Uterus (tissue), 2 donors: ENCODE results near the gene EHD3.

Experiments used
- POLR2A ChIP-seq, 2 donors: fragments of 450-650 bp; IDR thresholded peaks; one replicate each; pipeline ENCODE4 v1.6.1; 2016; ENCODE audit warnings: antibody characterized with exemption in 2 of 2, mild to moderate bottlenecking in 1 of 2, moderate library complexity in 1 of 2
- TF ChIP-seq, protein P1 (sequence below), 4 experiments: fragments of 200-600 bp in 2 of 4; fragments of 450-650 bp in 2 of 4; sonication (generic) in 2 of 4; IDR thresholded peaks; one replicate each; pipeline ENCODE4 v1.5.1; 2016 to 2019; ENCODE audit warnings: antibody characterized with exemption in 4 of 4, mild to moderate bottlenecking in 2 of 4, moderate library complexity in 1 of 4

DNA sequence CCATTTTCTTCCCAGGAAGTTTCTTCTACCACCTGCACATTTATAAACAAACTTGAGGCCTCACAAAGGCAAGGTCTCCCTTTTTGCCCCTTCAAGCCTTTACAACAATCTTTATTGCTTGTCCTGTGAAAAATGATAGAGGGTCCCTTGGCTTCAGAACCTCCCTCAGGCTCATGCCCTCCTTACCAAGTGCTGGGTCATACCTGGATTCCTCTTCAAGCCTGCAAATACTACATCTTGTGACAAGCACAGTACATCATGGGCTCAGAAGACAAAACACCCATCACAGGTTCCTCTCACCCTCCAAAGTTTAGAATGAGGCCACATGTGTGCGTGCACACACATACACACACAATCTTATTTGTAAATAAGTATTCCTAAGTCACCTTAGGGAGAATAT, 25.7 kb upstream of the EHD3 start:
- TF ChIP-seq, protein P1, sequence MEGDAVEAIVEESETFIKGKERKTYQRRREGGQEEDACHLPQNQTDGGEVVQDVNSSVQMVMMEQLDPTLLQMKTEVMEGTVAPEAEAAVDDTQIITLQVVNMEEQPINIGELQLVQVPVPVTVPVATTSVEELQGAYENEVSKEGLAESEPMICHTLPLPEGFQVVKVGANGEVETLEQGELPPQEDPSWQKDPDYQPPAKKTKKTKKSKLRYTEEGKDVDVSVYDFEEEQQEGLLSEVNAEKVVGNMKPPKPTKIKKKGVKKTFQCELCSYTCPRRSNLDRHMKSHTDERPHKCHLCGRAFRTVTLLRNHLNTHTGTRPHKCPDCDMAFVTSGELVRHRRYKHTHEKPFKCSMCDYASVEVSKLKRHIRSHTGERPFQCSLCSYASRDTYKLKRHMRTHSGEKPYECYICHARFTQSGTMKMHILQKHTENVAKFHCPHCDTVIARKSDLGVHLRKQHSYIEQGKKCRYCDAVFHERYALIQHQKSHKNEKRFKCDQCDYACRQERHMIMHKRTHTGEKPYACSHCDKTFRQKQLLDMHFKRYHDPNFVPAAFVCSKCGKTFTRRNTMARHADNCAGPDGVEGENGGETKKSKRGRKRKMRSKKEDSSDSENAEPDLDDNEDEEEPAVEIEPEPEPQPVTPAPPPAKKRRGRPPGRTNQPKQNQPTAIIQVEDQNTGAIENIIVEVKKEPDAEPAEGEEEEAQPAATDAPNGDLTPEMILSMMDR (IDR thresholded peaks at IDR 0.05), result no peak
- no peak for TF ChIP-seq POLR2A (IDR thresholded peaks at IDR 0.05)
